NCI-H1092 treated with DMSO at 0.1 percent for 48 hours (cell line): ENCODE data around the gene RTEL1.
A peak's percentile ranks its signal among the peaks of the same experiment; 100 is the strongest.
"Not testable (repeated sequence)": the region's sequence is repeated elsewhere in the genome, so short reads cannot be mapped to it uniquely, and the experiment has no call there.

Experiments
- DNase-seq: peaks from one replicate; lab custom pipeline; 2025; lab: John Stamatoyannopoulos, UW

The RTEL1 gene

GRCh38 chr20:63657937-63658748, at the start of gene RTEL1:
Gene RTEL1 (plus strand): TSS chr20:63658312. CDS start chr20:63659403, 1,091 bp downstream.
- peak; percentile 93 for DNase-seq

- DNase-seq, result no peak
Measured at GRCh38 chr20:63610581-63611435, 47.3 kb upstream of the RTEL1 start.

- no peak for DNase-seq
Measured at GRCh38 chr20:63611646-63612045, 46.5 kb upstream of the RTEL1 start.

- DNase-seq, result no peak
Measured at GRCh38 chr20:63612276-63612931, 45.7 kb upstream of the RTEL1 start.

- not testable (repeated sequence) for DNase-seq
Measured at GRCh38 chr20:63613863-63614594, 44.1 kb upstream of the RTEL1 start.

GRCh38 chr20:63617092-63617875, 40.8 kb upstream of the RTEL1 start:
- no peak for DNase-seq

- no peak for DNase-seq
Measured at GRCh38 chr20:63617876-63618265, 40.2 kb upstream of the RTEL1 start.

- DNase-seq, result no peak
Measured at GRCh38 chr20:63618291-63618980, 39.7 kb upstream of the RTEL1 start.

- DNase-seq, result no peak
Measured at GRCh38 chr20:63619086-63619485, 39.0 kb upstream of the RTEL1 start.

GRCh38 chr20:63619505-63619904, 38.6 kb upstream of the RTEL1 start:
- no peak for DNase-seq

GRCh38 chr20:63620991-63621390, 37.1 kb upstream of the RTEL1 start:
- no peak for DNase-seq

- no peak for DNase-seq
Measured at GRCh38 chr20:63622096-63622495, 36.0 kb upstream of the RTEL1 start.

GRCh38 chr20:63622732-63623131, 35.4 kb upstream of the RTEL1 start:
- DNase-seq, result no peak

- DNase-seq, result no peak
Measured at GRCh38 chr20:63624486-63624885, 33.6 kb upstream of the RTEL1 start.

- peak; percentile 7 for DNase-seq
Measured at GRCh38 chr20:63625771-63626423, 32.2 kb upstream of the RTEL1 start.

- DNase-seq, result peak; percentile 88
Measured at GRCh38 chr20:63626424-63627128, 31.5 kb upstream of the RTEL1 start, which contains the start of gene GMEB2. Gene GMEB2 (minus strand): TSS chr20:63627101. CDS start chr20:63619397, 7,704 bp downstream.

GRCh38 chr20:63627129-63627750, 30.9 kb upstream of the RTEL1 start:
- peak; percentile 89 for DNase-seq

GRCh38 chr20:63627751-63628245, 30.3 kb upstream of the RTEL1 start:
- DNase-seq, result no peak
